NCI-H128 (cell line): ENCODE measurements around the gene TSPAN18.

Experiments used
- DNase-seq: peaks from one replicate; lab custom pipeline; 2025; ENCODE audit not compliant: unreplicated experiment; lab: John Stamatoyannopoulos, UW

TSPAN18 gene

GRCh38 chr11:44950625-44951476 lies 224.1 kb downstream of the TSPAN18 start, which contains the start of gene TP53I11:
Gene TP53I11, minus strand, starts transcription at chr11:44950883. Its CDS starts 12,548 bp downstream, at chr11:44938335.
- no peak for DNase-seq

GRCh38 chr11:44952082-44952481 lies 225.3 kb downstream of the TSPAN18 start:
- no peak for DNase-seq

GRCh38 chr11:44952500-44953260 lies 225.9 kb downstream of the TSPAN18 start:
- DNase-seq: no peak

GRCh38 chr11:44954051-44954906 lies 227.5 kb downstream of the TSPAN18 start:
- no peak for DNase-seq

- no peak for DNase-seq
Observed at GRCh38 chr11:44955015-44955738, 228.4 kb downstream of the TSPAN18 start.

- no peak for DNase-seq
Observed at GRCh38 chr11:44957040-44957515, 230.3 kb downstream of the TSPAN18 start.

GRCh38 chr11:44957776-44958564 lies 231.2 kb downstream of the TSPAN18 start:
- DNase-seq: no peak

GRCh38 chr11:44959064-44959463 lies 232.3 kb downstream of the TSPAN18 start:
- no peak for DNase-seq

GRCh38 chr11:44960200-44960845 lies 233.6 kb downstream of the TSPAN18 start:
- DNase-seq: no peak

- DNase-seq: no peak
Observed at GRCh38 chr11:44962464-44962863, 235.7 kb downstream of the TSPAN18 start.

GRCh38 chr11:44963136-44963535 lies 236.4 kb downstream of the TSPAN18 start:
- no peak for DNase-seq

- no peak for DNase-seq
Observed at GRCh38 chr11:44963948-44964347, 237.2 kb downstream of the TSPAN18 start.

GRCh38 chr11:44964526-44965209 lies 237.9 kb downstream of the TSPAN18 start:
- DNase-seq: no peak

GRCh38 chr11:44966694-44967093 lies 239.9 kb downstream of the TSPAN18 start:
- no peak for DNase-seq

- DNase-seq: no peak
Observed at GRCh38 chr11:44967930-44968496, 241.3 kb downstream of the TSPAN18 start.

- no peak for DNase-seq
Observed at GRCh38 chr11:44968510-44968909, 241.7 kb downstream of the TSPAN18 start.

GRCh38 chr11:44969651-44970252 lies 243.0 kb downstream of the TSPAN18 start:
- no peak for DNase-seq

- no peak for DNase-seq
Observed at GRCh38 chr11:44970293-44970692, 243.5 kb downstream of the TSPAN18 start.
